ENCODE measurements around the gene CSNK1G2.

The CSNK1G2 gene

GRCh38 chr19:1953441-1954094 lies 12.6 kb downstream of the CSNK1G2 start:
- H3K27ac ChIP-seq = no peak overlapping the region
- no peak for TF ChIP-seq CTCF (conservative IDR thresholded peaks at IDR 0.05)

- H3K27ac ChIP-seq = no peak overlapping the region
- TF ChIP-seq CTCF (conservative IDR thresholded peaks at IDR 0.05) = no peak
Observed at GRCh38 chr19:1954532-1954933, 13.6 kb downstream of the CSNK1G2 start.

GRCh38 chr19:1955171-1956121 lies 14.5 kb downstream of the CSNK1G2 start:
- no peak for TF ChIP-seq CTCF (conservative IDR thresholded peaks at IDR 0.05)
- H3K27ac ChIP-seq = no peak overlapping the region

GRCh38 chr19:1956122-1956494 lies 15.1 kb downstream of the CSNK1G2 start:
- no peak for TF ChIP-seq CTCF (conservative IDR thresholded peaks at IDR 0.05)
- no peak overlapping the region for H3K27ac ChIP-seq

- H3K27ac ChIP-seq = no peak overlapping the region
- no peak for TF ChIP-seq CTCF (conservative IDR thresholded peaks at IDR 0.05)
Observed at GRCh38 chr19:1956868-1957492, 16.0 kb downstream of the CSNK1G2 start.

GRCh38 chr19:1957562-1958248 lies 16.7 kb downstream of the CSNK1G2 start:
- no peak for TF ChIP-seq CTCF (conservative IDR thresholded peaks at IDR 0.05)
- H3K27ac ChIP-seq = no peak overlapping the region
